Measurements from ENCODE around the gene MSL1. TPM values are rescaled to one million over a fixed set of nuclear protein-coding genes. Genes with fewer than 3 reads are reported as not detected.

MSL1 gene
- total and polyA plus RNA-seq, 9 of the 15 experiments (the other 6 are each of a cell fraction or from before 2014, with no cell fraction given): 13.8 to 120 (median 61.9) TPM

- in situ Hi-C loops (cut with MboI) (loop anchor here (5.0 kb wide), 1 partner anchor 179 kb away; no protein-coding TSS in a partner anchor), intact Hi-C loops (cut with micrococcal nuclease) (loop anchor here (1.0 to 5.0 kb wide), 4 partner anchors 55 to 244 kb away; partner anchors contain the start of gene CDC6)
- 2% methylated on average over 17 of the region's 17 CpGs for WGBS (ENCODE audit: insufficient coverage, low coverage, missing lambda C conversion rate)
- ATAC-seq: peak; percentile 85
- H3K79me2 ChIP-seq (ENCODE audit: control insufficient read depth, insufficient read depth, low read length): no peaks in the 10 kb centered on the region
- peak overlapping the region; percentile 90 for H3K27ac ChIP-seq (ENCODE audit: extremely low read depth, low read depth, low read length)
- peaks cover 47 to 70% of the 10 kb centered on the region in 2 experiments for H3K4me1 ChIP-seq (replicated peaks in 1 of 2; ENCODE audit: control insufficient read depth in 2 of 2, insufficient read depth in 2 of 2, low read length in 2 of 2)
- no peaks in the 10 kb centered on the region for H3K36me3 ChIP-seq (ENCODE audit: control insufficient read depth, insufficient read depth, low read length)
- peak; percentile 84 to 97 (median 90) for DNase-seq (ENCODE audit: extremely low read depth in 1 of 4, low spot score in 3 of 4)
- H3K9me3 ChIP-seq (replicated peaks; ENCODE audit: control insufficient read depth, insufficient read depth, low read depth, low read length): no peaks in the 10 kb centered on the region
- TSS peak; percentile 96 for BruUV-seq (replicated peaks)
- H3K4me3 ChIP-seq: peak overlapping the region; percentile 17
- POLR2A ChIA-PET: interaction anchor here (0.6 to 8.0 kb wide), 17 partner anchors 9 to 305 kb away, joined by 3 to 66 read pairs (median 3); partner anchors contain the start of genes CASC3, CSF3, MSL1 and NR1D1
- no peaks in the 10 kb centered on the region for H4K20me1 ChIP-seq (replicated peaks; ENCODE audit: control insufficient read depth, insufficient read depth, low read length)
- peak overlapping the region; percentile 90 for H2AFZ ChIP-seq (ENCODE audit: low read depth, low read length)
- peak; percentile 99 for FAIRE-seq
- peak overlapping the region; percentile 84 for H3K4me2 ChIP-seq (ENCODE audit: insufficient read depth, low read length)
- peak overlapping the region; percentile 85 to 96 for H3K9ac ChIP-seq (ENCODE audit: insufficient read depth in 1 of 2, low read depth in 2 of 2, low read length in 2 of 2)
- no peaks in the 10 kb centered on the region for H3K9me1 ChIP-seq (ENCODE audit: control insufficient read depth, insufficient read depth, low read length)
- CTCF ChIA-PET (ENCODE audit: low intra/inter-chr PET ratio): interaction anchor here (1.1 to 3.2 kb wide), 6 partner anchors 48 to 420 kb away, joined by 3 to 15 read pairs (median 8); partner anchors contain the start of gene CSF3
- H3K27me3 ChIP-seq (ENCODE audit: control insufficient read depth in 2 of 2, insufficient read depth in 2 of 2, low read length in 2 of 2): no peaks in the 10 kb centered on the region
- TF ChIP-seq ZNF140 (CRISPR knock-in tag; IDR thresholded peaks at IDR 0.05) (no peak), HDAC2 (IDR thresholded peaks at IDR 0.05) (peak; percentile 89; the same call in 1 of the 2 replicates), TEAD4 (IDR thresholded peaks at IDR 0.05; ENCODE audit: low read length) (0 out of 2 replicates have a peak, but pooled peaks have one; percentile 10), TEAD4 (CRISPR knock-in tag; IDR thresholded peaks at IDR 0.05; ENCODE audit: borderline replicate concordance) (no peak), MXI1 (IDR thresholded peaks at IDR 0.05; ENCODE audit: low read depth, low read length) (peak; percentile 93), MYC (IDR thresholded peaks at IDR 0.05; ENCODE audit: low read depth, low read length) (peak; percentile 99), MYC (CRISPR knock-in tag; IDR thresholded peaks at IDR 0.05; ENCODE audit: borderline replicate concordance, low read depth) (peak; percentile 87), CBX3 (IDR thresholded peaks at IDR 0.05; ENCODE audit: borderline replicate concordance in 1 of 2, low read length in 2 of 2) (no peak), ZNF280B (CRISPR knock-in tag; IDR thresholded peaks at IDR 0.05) (no peak), HNRNPH1 (optimal IDR thresholded peaks at IDR 0.05; ENCODE audit: low read depth, low read length) (no peak), ZNF583 (CRISPR knock-in tag; IDR thresholded peaks at IDR 0.05) (peak; percentile 50; the same call in 1 of the 2 replicates), ZNF239 (CRISPR knock-in tag; IDR thresholded peaks at IDR 0.05) (no peak), STAG1 (CRISPR knock-in tag; IDR thresholded peaks at IDR 0.05; ENCODE audit: borderline replicate concordance) (no peak), ZBTB8A (IDR thresholded peaks at IDR 0.05; ENCODE audit: partially characterized antibody) (no peak), POLR2G (IDR thresholded peaks at IDR 0.05; ENCODE audit: low read depth, low read length) (peak; percentile 63)
- TF ChIP-seq, protein P1, sequence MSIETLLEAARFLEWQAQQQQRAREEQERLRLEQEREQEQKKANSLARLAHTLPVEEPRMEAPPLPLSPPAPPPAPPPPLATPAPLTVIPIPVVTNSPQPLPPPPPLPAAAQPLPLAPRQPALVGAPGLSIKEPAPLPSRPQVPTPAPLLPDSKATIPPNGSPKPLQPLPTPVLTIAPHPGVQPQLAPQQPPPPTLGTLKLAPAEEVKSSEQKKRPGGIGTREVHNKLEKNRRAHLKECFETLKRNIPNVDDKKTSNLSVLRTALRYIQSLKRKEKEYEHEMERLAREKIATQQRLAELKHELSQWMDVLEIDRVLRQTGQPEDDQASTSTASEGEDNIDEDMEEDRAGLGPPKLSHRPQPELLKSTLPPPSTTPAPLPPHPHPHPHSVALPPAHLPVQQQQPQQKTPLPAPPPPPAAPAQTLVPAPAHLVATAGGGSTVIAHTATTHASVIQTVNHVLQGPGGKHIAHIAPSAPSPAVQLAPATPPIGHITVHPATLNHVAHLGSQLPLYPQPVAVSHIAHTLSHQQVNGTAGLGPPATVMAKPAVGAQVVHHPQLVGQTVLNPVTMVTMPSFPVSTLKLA (conservative IDR thresholded peaks at IDR 0.05): peak; percentile 99 to 100
Measured at GRCh38 chr17:40113110-40113906, 8.5 kb upstream of the MSL1 start.
